Upper lobe of left lung (tissue), 6 donors: ENCODE measurements around the gene LMTK2. TPM values are rescaled to one million over a fixed set of nuclear protein-coding genes. Genes with fewer than 3 reads are reported as not detected.

ENCODE experiments used
- ATAC-seq, 2 donors: fragments of 200-7000 bp; cut with Tn5 transposase; one replicate each; pipeline ENCODE4 v1.9.1; 2022; ENCODE audit warnings: mild to moderate bottlenecking in 2 of 2, moderate library complexity in 2 of 2; ENCODE audit not compliant: low FRiP score in 2 of 2
- DNase-seq, 2 donors: peaks; one replicate each; pipeline ENCODE4 v3.0.0-alpha.2; 2019 to 2020
- H3K27ac ChIP-seq, 4 donors: fragments of 200-600 bp; sonication (generic); one replicate each; pipeline ENCODE4 v1.5.1; 2016 to 2019
- H3K27me3 ChIP-seq, 4 donors: fragments of 200-600 bp; sonication (generic); one replicate each; pipeline ENCODE4 v1.5.1; 2017 to 2019
- H3K36me3 ChIP-seq, 4 donors: fragments of 200-600 bp; sonication (generic); one replicate each; pipeline ENCODE4 v1.5.1; 2016 to 2019
- H3K4me1 ChIP-seq, 4 donors: fragments of 200-600 bp; sonication (generic); one replicate each; pipeline ENCODE4 v1.5.1; 2018 to 2019
- H3K4me3 ChIP-seq, 4 donors: fragments of 200-600 bp; sonication (generic); one replicate each; pipeline ENCODE4 v1.5.1; 2017 to 2019; ENCODE audit warnings: mild to moderate bottlenecking in 2 of 4, moderate library complexity in 1 of 4
- H3K9me3 ChIP-seq, 4 donors: fragments of 200-600 bp; sonication (generic); one replicate each; pipeline ENCODE4 v1.5.1; 2018 to 2019
- EP300 ChIP-seq, 4 donors: sonication (generic); formaldehyde crosslinking; IDR thresholded peaks; one replicate each; pipeline ENCODE4 v1.5.1; 2017; ENCODE audit warnings: antibody characterized with exemption in 4 of 4, control low read depth in 2 of 4
- POLR2A ChIP-seq, 4 donors: fragments of 450-650 bp; IDR thresholded peaks; one replicate each; pipeline ENCODE4 v1.5.1; 2016 to 2017; ENCODE audit warnings: antibody characterized with exemption in 4 of 4, mild to moderate bottlenecking in 2 of 4
- POLR2AphosphoS5 ChIP-seq, 2 donors: sonication (generic); formaldehyde crosslinking; IDR thresholded peaks; one replicate each; pipeline ENCODE4 v1.5.1; 2017; ENCODE audit warnings: antibody characterized with exemption in 2 of 2
- WGBS, 2 donors: methylation state at CpG; one replicate each; pipeline ENCODE4 v1.1.5; 2017 to 2018; 5-methylcytosine and 5-hydroxymethylcytosine counted together
- total RNA-seq, 6 donors: library from RNA; depleted of rRNA in 4 of 6; stranded (reverse); fragments of >200 nt in 4 of 6; gene quantifications; one replicate each; pipeline versions ENCODE4 v1.1.0 to v1.2.1, GENCODE V29; 2016 to 2021
- TF ChIP-seq, protein P1 (sequence below), 6 experiments: fragments of 450-650 bp in 4 of 6; fragments of 200-600 bp in 2 of 6; sonication (generic) in 2 of 6; IDR thresholded peaks; one replicate each; pipeline ENCODE4 v1.5.1; 2016 to 2019; ENCODE audit warnings: antibody characterized with exemption in 6 of 6
- donor health status: DM: no; HTN: no; CAD: no; lungs with moderate emphysema.
- donor health status: DM: no; HTN: yes; CAD: no; lungs with severe emphysema.

The LMTK2 gene
- total RNA-seq, 6 donors from 2014 or later: 27.6 to 65.8 (median 37.5) TPM

DNA sequence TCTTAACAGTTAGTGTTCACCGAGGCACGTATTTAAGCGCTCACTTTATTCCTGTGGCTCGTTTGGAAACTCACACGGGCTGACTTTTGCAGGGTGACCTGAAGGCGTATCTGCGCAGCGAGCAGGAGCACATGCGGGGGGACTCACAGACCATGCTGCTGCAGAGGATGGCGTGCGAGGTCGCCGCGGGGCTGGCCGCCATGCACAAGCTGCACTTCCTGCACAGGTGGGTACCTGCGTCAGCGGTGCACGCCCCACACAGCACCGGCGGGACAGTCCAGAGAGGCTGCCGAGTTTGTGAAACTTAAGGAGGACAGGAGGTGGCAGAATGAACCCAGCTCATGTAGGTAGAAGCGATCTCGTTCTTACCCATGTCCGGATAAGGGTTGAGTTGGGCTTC lies 64.8 kb downstream of the LMTK2 start:
- DNase-seq (peak in 1 of 2 donors; percentile 80), ATAC-seq (no peak)
- 95% methylated on average over 22 to 24 of the region's 24 CpGs for WGBS, 2 donors
- H3K27ac ChIP-seq: no peak overlapping the region
- no peaks in the 10 kb centered on the region for H3K27me3 ChIP-seq
- H3K9me3 ChIP-seq: no peaks in the 10 kb centered on the region
- TF ChIP-seq EP300 (IDR thresholded peaks at IDR 0.05) (no peak), POLR2A (IDR thresholded peaks at IDR 0.05) (no peak), POLR2AphosphoS5 (IDR thresholded peaks at IDR 0.05) (no peak)
- TF ChIP-seq, protein P1, sequence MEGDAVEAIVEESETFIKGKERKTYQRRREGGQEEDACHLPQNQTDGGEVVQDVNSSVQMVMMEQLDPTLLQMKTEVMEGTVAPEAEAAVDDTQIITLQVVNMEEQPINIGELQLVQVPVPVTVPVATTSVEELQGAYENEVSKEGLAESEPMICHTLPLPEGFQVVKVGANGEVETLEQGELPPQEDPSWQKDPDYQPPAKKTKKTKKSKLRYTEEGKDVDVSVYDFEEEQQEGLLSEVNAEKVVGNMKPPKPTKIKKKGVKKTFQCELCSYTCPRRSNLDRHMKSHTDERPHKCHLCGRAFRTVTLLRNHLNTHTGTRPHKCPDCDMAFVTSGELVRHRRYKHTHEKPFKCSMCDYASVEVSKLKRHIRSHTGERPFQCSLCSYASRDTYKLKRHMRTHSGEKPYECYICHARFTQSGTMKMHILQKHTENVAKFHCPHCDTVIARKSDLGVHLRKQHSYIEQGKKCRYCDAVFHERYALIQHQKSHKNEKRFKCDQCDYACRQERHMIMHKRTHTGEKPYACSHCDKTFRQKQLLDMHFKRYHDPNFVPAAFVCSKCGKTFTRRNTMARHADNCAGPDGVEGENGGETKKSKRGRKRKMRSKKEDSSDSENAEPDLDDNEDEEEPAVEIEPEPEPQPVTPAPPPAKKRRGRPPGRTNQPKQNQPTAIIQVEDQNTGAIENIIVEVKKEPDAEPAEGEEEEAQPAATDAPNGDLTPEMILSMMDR (IDR thresholded peaks at IDR 0.05): no peak
- peaks cover 0 to 10% (median 0%) of the 10 kb centered on the region in 4 donors for H3K4me1 ChIP-seq
- peaks cover 0 to 36% (median 7%) of the 10 kb centered on the region in 4 donors for H3K36me3 ChIP-seq
- H3K4me3 ChIP-seq: no peak overlapping the region

- Histone ChIP-seq H3K4me3 (no peak overlapping the region), H3K36me3 (peaks cover 0 to 45% (median 7%) of the 10 kb centered on the region in 4 donors), H3K9me3 (no peaks in the 10 kb centered on the region), H3K27ac (peak overlapping the region in 1 of 4 donors; percentile 65), H3K4me1 (peaks cover 0 to 24% (median 8%) of the 10 kb centered on the region in 4 donors), H3K27me3 (no peaks in the 10 kb centered on the region)
- DNase-seq: peak in 1 of 2 donors; percentile 73
- WGBS, 2 donors: 83 to 88% methylated on average over 16 to 20 of the region's 20 CpGs
- peak in 1 of 2 donors; percentile 22 for ATAC-seq
- TF ChIP-seq EP300 (IDR thresholded peaks at IDR 0.05): peak in 1 of 4 donors; percentile 45
- TF ChIP-seq POLR2AphosphoS5 (IDR thresholded peaks at IDR 0.05): peak in 1 of 2 donors; percentile 70
- TF ChIP-seq, protein P1 (IDR thresholded peaks at IDR 0.05): no peak
Observed at GRCh38 chr7:98174334-98175259, 67.9 kb downstream of the LMTK2 start.

- H3K27me3 ChIP-seq: no peaks in the 10 kb centered on the region
- no peaks in the 10 kb centered on the region for H3K9me3 ChIP-seq
- no peak for ATAC-seq
- no peak for DNase-seq
- peaks cover 0 to 24% (median 8%) of the 10 kb centered on the region in 4 donors for H3K4me1 ChIP-seq
- H3K36me3 ChIP-seq: peaks cover 0 to 45% (median 7%) of the 10 kb centered on the region in 4 donors
- 88 to 89% methylated on average over 8 of the region's 8 CpGs for WGBS, 2 donors
- no peak overlapping the region for H3K4me3 ChIP-seq
- peak overlapping the region in 1 of 4 donors; percentile 65 for H3K27ac ChIP-seq
- TF ChIP-seq POLR2A (IDR thresholded peaks at IDR 0.05): no peak
- TF ChIP-seq POLR2AphosphoS5 (IDR thresholded peaks at IDR 0.05): no peak
- TF ChIP-seq, protein P1 (IDR thresholded peaks at IDR 0.05): no peak
- no peak for TF ChIP-seq EP300 (IDR thresholded peaks at IDR 0.05)
Observed at GRCh38 chr7:98175260-98175940, 68.7 kb downstream of the LMTK2 start.

DNA sequence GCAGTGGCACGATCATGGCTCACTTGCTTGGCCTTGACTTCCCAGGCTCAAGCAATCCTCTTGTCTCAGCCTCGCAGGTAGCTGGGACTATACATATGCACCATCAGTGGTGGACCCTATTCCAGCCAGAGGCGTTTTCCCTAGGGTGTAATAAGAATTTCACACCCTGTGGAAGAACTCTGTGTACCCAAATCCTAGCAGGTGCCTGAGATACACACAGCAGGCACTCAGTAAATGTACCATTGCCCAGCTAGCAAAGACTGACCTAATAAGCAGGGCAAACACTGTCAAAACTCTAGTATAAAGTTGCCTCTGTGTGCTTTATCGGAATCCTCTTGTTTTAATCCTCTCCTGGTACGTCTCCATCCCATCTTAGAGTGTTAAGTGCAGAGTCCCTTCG lies 70.9 kb downstream of the LMTK2 start:
- Histone ChIP-seq H3K27me3 (no peaks in the 10 kb centered on the region), H3K4me1 (peaks cover 0 to 24% (median 8%) of the 10 kb centered on the region in 4 donors), H3K4me3 (no peak overlapping the region), H3K27ac (peak overlapping the region; percentile 0 to 68 (median 50)), H3K9me3 (no peaks in the 10 kb centered on the region), H3K36me3 (peaks cover 0 to 27% (median 0%) of the 10 kb centered on the region in 4 donors)
- DNase-seq (no peak), ATAC-seq (peak in 1 of 2 donors; percentile 51)
- 76 to 80% methylated on average over 6 of the region's 6 CpGs for WGBS, 2 donors
- TF ChIP-seq, protein P1 (IDR thresholded peaks at IDR 0.05): no peak
- TF ChIP-seq POLR2AphosphoS5 (IDR thresholded peaks at IDR 0.05) (no peak), EP300 (IDR thresholded peaks at IDR 0.05) (no peak), POLR2A (IDR thresholded peaks at IDR 0.05) (no peak)
